ENCODE measurements around the gene POLR2H.
A peak's percentile ranks its signal among the peaks of the same experiment; 100 is the strongest.

The POLR2H gene

DNA sequence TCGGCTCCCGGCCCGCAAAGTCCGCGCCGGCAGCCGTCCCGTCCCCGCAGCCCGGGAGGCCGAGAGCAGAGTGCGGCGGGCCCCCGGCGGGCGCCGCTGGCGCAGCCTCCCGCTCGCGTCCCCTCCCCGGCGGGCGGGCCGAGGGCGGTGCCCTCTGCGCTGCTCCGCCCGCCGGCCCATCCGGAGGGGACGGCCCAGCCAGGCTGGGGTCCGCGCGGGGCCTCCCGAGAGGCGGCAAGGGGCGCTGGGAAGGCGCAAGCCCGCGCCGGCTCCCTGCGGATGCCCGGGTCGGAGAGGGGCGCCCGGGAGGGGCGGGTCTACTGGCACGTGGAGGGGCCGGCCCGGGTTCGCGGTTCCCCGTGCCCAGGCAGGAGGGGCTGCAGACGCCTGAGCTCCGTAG, at the start of gene POLR2H, which contains the start of gene CLCN2:
Gene POLR2H (plus strand): TSS at position 179 of the 400 bp plus-strand sequence. CDS start 1,783 bp downstream, outside the sequence.
Gene CLCN2 (minus strand): TSS at position 74 of the 400 bp plus-strand sequence. CDS start 126 bp downstream, outside the sequence.
- TF ChIP-seq CEBPB (IDR thresholded peaks at IDR 0.05) (no peak), YY1 (IDR thresholded peaks at IDR 0.05; ENCODE audit: low read depth) (no peak; the same call in 1 of the 2 replicates), FOXM1 (IDR thresholded peaks at IDR 0.05; ENCODE audit: borderline replicate concordance, low read depth) (no peak), TAF1 (IDR thresholded peaks at IDR 0.05; ENCODE audit: low read depth) (peak; percentile 61; the same call in 1 of the 2 replicates), NFIC (IDR thresholded peaks at IDR 0.05) (no peak), EP300 (IDR thresholded peaks at IDR 0.05; ENCODE audit: borderline replicate concordance) (no peak; the same call in 1 of the 2 replicates), ZBTB7A (IDR thresholded peaks at IDR 0.05; ENCODE audit: low read depth) (peak; percentile 97), TCF12 (IDR thresholded peaks at IDR 0.05; ENCODE audit: low read depth) (peak; percentile 24; the same call in 1 of the 2 replicates), CREB1 (IDR thresholded peaks at IDR 0.05; ENCODE audit: low read depth) (no peak), RAD21 (IDR thresholded peaks at IDR 0.05; ENCODE audit: low read depth) (no peak), TEAD4 (IDR thresholded peaks at IDR 0.05) (no peak; the same call in 1 of the 2 replicates), EGR1 (IDR thresholded peaks at IDR 0.05) (0 out of 2 replicates have a peak, but pooled peaks have one; percentile 9)
- TF ChIP-seq, protein P1, sequence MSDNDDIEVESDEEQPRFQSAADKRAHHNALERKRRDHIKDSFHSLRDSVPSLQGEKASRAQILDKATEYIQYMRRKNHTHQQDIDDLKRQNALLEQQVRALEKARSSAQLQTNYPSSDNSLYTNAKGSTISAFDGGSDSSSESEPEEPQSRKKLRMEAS (IDR thresholded peaks at IDR 0.05) = peak; percentile 64
- TF ChIP-seq, protein P2, sequence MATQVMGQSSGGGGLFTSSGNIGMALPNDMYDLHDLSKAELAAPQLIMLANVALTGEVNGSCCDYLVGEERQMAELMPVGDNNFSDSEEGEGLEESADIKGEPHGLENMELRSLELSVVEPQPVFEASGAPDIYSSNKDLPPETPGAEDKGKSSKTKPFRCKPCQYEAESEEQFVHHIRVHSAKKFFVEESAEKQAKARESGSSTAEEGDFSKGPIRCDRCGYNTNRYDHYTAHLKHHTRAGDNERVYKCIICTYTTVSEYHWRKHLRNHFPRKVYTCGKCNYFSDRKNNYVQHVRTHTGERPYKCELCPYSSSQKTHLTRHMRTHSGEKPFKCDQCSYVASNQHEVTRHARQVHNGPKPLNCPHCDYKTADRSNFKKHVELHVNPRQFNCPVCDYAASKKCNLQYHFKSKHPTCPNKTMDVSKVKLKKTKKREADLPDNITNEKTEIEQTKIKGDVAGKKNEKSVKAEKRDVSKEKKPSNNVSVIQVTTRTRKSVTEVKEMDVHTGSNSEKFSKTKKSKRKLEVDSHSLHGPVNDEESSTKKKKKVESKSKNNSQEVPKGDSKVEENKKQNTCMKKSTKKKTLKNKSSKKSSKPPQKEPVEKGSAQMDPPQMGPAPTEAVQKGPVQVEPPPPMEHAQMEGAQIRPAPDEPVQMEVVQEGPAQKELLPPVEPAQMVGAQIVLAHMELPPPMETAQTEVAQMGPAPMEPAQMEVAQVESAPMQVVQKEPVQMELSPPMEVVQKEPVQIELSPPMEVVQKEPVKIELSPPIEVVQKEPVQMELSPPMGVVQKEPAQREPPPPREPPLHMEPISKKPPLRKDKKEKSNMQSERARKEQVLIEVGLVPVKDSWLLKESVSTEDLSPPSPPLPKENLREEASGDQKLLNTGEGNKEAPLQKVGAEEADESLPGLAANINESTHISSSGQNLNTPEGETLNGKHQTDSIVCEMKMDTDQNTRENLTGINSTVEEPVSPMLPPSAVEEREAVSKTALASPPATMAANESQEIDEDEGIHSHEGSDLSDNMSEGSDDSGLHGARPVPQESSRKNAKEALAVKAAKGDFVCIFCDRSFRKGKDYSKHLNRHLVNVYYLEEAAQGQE (IDR thresholded peaks at IDR 0.05; ENCODE audit: low read depth) = no peak
- TF ChIP-seq, protein P3, sequence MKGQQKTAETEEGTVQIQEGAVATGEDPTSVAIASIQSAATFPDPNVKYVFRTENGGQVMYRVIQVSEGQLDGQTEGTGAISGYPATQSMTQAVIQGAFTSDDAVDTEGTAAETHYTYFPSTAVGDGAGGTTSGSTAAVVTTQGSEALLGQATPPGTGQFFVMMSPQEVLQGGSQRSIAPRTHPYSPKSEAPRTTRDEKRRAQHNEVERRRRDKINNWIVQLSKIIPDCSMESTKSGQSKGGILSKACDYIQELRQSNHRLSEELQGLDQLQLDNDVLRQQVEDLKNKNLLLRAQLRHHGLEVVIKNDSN (IDR thresholded peaks at IDR 0.05) = peak; percentile 3; the same call in 1 of the 2 replicates

DNA sequence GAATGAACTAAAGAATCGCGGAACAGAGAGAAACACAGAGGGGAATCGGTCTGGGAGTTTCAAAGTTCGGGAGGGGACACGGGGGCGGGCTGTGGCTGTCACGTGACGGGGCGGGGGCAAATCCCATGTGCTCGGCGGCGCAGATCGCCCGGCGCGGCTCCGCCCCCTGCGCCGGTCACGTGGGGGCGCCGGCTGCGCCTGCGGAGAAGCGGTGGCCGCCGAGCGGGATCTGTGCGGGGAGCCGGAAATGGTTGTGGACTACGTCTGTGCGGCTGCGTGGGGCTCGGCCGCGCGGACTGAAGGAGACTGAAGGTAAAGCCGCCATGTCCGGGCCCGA, 47.2 kb upstream of the POLR2H start, which contains the start of gene EIF4G1:
Gene EIF4G1 (plus strand): TSS at position 244 of the 337 bp plus-strand sequence. CDS start 1,191 bp downstream, outside the sequence.
- TF ChIP-seq, protein P2 (IDR thresholded peaks at IDR 0.05; ENCODE audit: low read depth) = no peak
- TF ChIP-seq, protein P3 (IDR thresholded peaks at IDR 0.05) = peak; percentile 99
- TF ChIP-seq TEAD4 (IDR thresholded peaks at IDR 0.05) = no peak
- TF ChIP-seq TCF12 (IDR thresholded peaks at IDR 0.05; ENCODE audit: low read depth) = no peak
- no peak for TF ChIP-seq FOXM1 (IDR thresholded peaks at IDR 0.05; ENCODE audit: borderline replicate concordance, low read depth)
- TF ChIP-seq CREB1 (IDR thresholded peaks at IDR 0.05; ENCODE audit: low read depth) = no peak
- TF ChIP-seq ZBTB7A (IDR thresholded peaks at IDR 0.05; ENCODE audit: low read depth) = peak; percentile 2; the same call in 1 of the 2 replicates
- TF ChIP-seq EP300 (IDR thresholded peaks at IDR 0.05; ENCODE audit: borderline replicate concordance) = no peak
- no peak for TF ChIP-seq NFIC (IDR thresholded peaks at IDR 0.05)
- peak; percentile 90 for TF ChIP-seq TAF1 (IDR thresholded peaks at IDR 0.05; ENCODE audit: low read depth)
- peak; percentile 82; the same call in 1 of the 2 replicates for TF ChIP-seq YY1 (IDR thresholded peaks at IDR 0.05; ENCODE audit: low read depth)
- TF ChIP-seq CEBPB (IDR thresholded peaks at IDR 0.05) = no peak
- TF ChIP-seq RAD21 (IDR thresholded peaks at IDR 0.05; ENCODE audit: low read depth) = no peak
- TF ChIP-seq EGR1 (IDR thresholded peaks at IDR 0.05) = peak; percentile 47
- TF ChIP-seq, protein P1 (IDR thresholded peaks at IDR 0.05) = peak; percentile 82

DNA sequence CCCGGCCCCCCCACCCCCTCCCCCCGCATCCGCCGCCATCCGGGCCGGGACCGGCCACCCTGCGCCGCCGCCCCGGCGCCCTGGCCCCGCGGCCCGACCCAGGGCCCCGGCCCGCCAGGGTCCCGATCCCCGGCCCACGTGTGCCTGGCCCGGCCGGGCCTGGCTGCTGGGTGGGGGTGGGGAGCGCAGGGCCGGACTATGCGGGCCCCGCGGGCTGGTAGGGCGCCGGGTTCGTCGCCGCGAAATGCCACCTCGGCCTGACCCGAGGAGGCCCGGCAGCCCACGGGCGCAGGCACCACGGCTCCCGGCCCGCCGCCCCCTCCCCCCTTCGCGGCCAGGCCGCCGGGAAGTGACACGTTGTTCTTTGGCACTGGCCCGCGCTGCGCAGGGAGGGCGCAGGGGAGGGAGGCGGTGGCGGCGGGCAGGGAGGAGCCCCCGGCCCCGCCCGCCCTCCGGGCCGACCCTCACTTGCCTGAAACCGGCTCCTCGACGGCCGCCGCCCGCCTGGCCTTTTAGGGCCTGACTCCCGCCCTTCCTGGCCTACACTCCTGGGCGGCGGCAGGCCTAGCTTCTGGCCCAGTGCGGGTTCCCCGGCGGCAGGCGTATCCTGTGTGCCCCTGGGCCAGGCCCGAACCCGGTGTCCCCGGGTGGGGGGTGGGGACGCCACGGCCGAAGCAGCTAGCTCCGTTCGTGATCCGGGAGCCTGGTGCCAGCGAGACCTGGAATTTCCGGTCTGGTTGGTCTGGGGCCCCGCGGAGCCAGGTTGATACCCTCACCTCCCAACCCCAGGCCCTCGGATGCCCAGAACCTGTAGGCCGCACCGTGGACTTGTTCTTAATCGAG, 46.6 kb upstream of the POLR2H start:
- TF ChIP-seq TCF12 (IDR thresholded peaks at IDR 0.05; ENCODE audit: low read depth) (peak; percentile 57; the same call in 1 of the 2 replicates), TEAD4 (IDR thresholded peaks at IDR 0.05) (peak; percentile 0), NFIC (IDR thresholded peaks at IDR 0.05) (peak; percentile 60), CEBPB (IDR thresholded peaks at IDR 0.05) (no peak), ZBTB7A (IDR thresholded peaks at IDR 0.05; ENCODE audit: low read depth) (no peak; the same call in 1 of the 2 replicates), YY1 (IDR thresholded peaks at IDR 0.05; ENCODE audit: low read depth) (peak; percentile 7; the same call in 1 of the 2 replicates), EP300 (IDR thresholded peaks at IDR 0.05; ENCODE audit: borderline replicate concordance) (no peak), TAF1 (IDR thresholded peaks at IDR 0.05; ENCODE audit: low read depth) (peak; percentile 54)

DNA sequence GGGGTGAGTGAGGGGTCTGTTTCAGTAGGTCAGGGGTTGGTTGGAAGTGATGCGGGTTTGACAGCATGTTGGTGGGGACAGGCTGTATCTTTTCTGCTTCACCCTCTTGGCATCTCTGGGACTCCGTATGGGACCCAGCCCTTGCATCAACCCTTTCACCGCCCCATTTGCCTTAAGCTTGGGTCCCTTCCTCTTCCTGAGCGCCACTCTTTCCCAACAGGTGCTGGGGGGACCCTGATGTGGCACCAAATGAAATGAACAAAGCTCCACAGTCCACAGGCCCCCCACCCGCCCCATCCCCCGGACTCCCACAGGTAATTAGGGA, 46.0 kb upstream of the POLR2H start:
- no peak; the same call in 1 of the 2 replicates for TF ChIP-seq TAF1 (IDR thresholded peaks at IDR 0.05; ENCODE audit: low read depth)
- TF ChIP-seq YY1 (IDR thresholded peaks at IDR 0.05; ENCODE audit: low read depth) = no peak
- TF ChIP-seq, protein P2 (IDR thresholded peaks at IDR 0.05; ENCODE audit: low read depth) = no peak
- no peak for TF ChIP-seq EGR1 (IDR thresholded peaks at IDR 0.05)
- TF ChIP-seq TEAD4 (IDR thresholded peaks at IDR 0.05) = no peak
- TF ChIP-seq CREB1 (IDR thresholded peaks at IDR 0.05; ENCODE audit: low read depth) = no peak
